Measurements from ENCODE around the gene GULP1.

DNA sequence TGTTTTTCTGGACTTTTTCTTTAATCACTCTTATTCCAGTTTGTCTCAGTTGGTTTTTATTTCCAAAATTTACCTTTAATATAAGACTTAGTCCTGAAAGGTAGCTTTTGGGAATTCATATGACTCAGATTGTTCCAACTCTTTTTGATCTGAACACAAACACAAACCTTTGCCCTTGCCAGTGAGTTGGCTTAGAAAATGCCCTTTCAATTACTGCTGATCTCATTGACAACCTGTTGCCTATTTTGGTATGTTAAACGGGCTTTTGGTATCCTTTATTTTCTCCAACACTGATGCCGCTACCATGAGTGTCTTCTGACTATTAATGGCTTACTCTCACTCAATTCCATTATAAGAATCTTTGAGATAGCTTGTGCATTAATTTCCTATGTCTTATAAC, 143.4 kb downstream of the GULP1 start:
- no peak for TF ChIP-seq TAF1 (IDR thresholded peaks at IDR 0.05; ENCODE audit: borderline replicate concordance, insufficient read depth, low read length)
- TF ChIP-seq POLR2AphosphoS5 (IDR thresholded peaks at IDR 0.05; ENCODE audit: low read depth, low read length), result no peak
- TF ChIP-seq, protein P1, sequence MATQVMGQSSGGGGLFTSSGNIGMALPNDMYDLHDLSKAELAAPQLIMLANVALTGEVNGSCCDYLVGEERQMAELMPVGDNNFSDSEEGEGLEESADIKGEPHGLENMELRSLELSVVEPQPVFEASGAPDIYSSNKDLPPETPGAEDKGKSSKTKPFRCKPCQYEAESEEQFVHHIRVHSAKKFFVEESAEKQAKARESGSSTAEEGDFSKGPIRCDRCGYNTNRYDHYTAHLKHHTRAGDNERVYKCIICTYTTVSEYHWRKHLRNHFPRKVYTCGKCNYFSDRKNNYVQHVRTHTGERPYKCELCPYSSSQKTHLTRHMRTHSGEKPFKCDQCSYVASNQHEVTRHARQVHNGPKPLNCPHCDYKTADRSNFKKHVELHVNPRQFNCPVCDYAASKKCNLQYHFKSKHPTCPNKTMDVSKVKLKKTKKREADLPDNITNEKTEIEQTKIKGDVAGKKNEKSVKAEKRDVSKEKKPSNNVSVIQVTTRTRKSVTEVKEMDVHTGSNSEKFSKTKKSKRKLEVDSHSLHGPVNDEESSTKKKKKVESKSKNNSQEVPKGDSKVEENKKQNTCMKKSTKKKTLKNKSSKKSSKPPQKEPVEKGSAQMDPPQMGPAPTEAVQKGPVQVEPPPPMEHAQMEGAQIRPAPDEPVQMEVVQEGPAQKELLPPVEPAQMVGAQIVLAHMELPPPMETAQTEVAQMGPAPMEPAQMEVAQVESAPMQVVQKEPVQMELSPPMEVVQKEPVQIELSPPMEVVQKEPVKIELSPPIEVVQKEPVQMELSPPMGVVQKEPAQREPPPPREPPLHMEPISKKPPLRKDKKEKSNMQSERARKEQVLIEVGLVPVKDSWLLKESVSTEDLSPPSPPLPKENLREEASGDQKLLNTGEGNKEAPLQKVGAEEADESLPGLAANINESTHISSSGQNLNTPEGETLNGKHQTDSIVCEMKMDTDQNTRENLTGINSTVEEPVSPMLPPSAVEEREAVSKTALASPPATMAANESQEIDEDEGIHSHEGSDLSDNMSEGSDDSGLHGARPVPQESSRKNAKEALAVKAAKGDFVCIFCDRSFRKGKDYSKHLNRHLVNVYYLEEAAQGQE (IDR thresholded peaks at IDR 0.05; ENCODE audit: insufficient read depth in 1 of 2, low read depth in 2 of 2, low read length in 2 of 2), result no peak
- TF ChIP-seq SIN3A (IDR thresholded peaks at IDR 0.05; ENCODE audit: borderline replicate concordance, insufficient read depth, low read length), result no peak
- no peak for TF ChIP-seq FOXP2 (optimal IDR thresholded peaks at IDR 0.05; ENCODE audit: borderline replicate concordance, extremely low read depth, extremely low read length, insufficient read depth)
